A549 treated with CpdA at 1 μM for 4 hours (cell line): ENCODE data around the gene RFX3. TPM values are rescaled to one million over a fixed set of nuclear protein-coding genes. Genes with fewer than 3 reads are reported as not detected.

ENCODE experiments used
- total RNA-seq: library from RNA; stranded (reverse); fragments of 200-300 nt; extraction: Qiagen RNA extraction; gene quantifications from 5 replicates; pipeline ENCODE4 v1.2.3, GENCODE V29; 2022; ENCODE audit warnings: low read depth

The RFX3 gene
- 1.1 to 2.3 TPM (median 1.9 TPM) in 5 replicates for total RNA-seq

DNA sequence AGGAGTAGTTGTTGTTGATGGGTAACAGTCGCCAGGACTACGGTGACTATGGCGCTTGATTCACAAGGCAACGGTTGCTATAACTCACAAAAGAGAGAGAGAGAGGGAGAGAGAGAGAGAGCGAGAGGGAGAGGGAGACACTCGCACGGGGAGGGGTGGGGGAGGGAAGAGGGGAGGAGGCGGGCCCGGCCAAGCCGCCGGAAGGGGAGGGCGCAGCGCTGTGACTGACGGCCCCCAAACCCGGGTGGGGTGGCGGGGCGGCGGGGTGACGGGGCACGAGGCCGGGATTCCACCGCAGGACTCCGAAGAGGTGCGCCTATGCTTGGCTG lies at the start of gene RFX3:
Gene RFX3, minus strand, starts transcription at position 166 of the 329 bp plus-strand sequence. CDS start 130,413 bp downstream, outside the sequence.

